GM12873 (cell line): ENCODE measurements around the gene PSIP1.

Experiments used
- TF ChIP-seq, protein P1 (sequence below): IDR thresholded peaks from 2 replicates; pipeline ENCODE4 v1.5.1; 2012; ENCODE audit warnings: low read depth, mild to moderate bottlenecking, moderate library complexity, low read length, control low read depth; ENCODE audit not compliant: insufficient read depth; ENCODE audit errors: missing control alignments

The PSIP1 gene

GRCh38 chr9:15531380-15531779 lies 20.6 kb upstream of the PSIP1 start:
- TF ChIP-seq, protein P1, sequence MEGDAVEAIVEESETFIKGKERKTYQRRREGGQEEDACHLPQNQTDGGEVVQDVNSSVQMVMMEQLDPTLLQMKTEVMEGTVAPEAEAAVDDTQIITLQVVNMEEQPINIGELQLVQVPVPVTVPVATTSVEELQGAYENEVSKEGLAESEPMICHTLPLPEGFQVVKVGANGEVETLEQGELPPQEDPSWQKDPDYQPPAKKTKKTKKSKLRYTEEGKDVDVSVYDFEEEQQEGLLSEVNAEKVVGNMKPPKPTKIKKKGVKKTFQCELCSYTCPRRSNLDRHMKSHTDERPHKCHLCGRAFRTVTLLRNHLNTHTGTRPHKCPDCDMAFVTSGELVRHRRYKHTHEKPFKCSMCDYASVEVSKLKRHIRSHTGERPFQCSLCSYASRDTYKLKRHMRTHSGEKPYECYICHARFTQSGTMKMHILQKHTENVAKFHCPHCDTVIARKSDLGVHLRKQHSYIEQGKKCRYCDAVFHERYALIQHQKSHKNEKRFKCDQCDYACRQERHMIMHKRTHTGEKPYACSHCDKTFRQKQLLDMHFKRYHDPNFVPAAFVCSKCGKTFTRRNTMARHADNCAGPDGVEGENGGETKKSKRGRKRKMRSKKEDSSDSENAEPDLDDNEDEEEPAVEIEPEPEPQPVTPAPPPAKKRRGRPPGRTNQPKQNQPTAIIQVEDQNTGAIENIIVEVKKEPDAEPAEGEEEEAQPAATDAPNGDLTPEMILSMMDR, result no peak

- TF ChIP-seq, protein P1, result no peak
Observed at GRCh38 chr9:15529566-15530324, 19.0 kb upstream of the PSIP1 start.

GRCh38 chr9:15525958-15526357 lies 15.2 kb upstream of the PSIP1 start:
- TF ChIP-seq, protein P1, result no peak

GRCh38 chr9:15524845-15525455 lies 14.2 kb upstream of the PSIP1 start:
- TF ChIP-seq, protein P1, result no peak

- TF ChIP-seq, protein P1, result no peak
Observed at GRCh38 chr9:15522130-15522755, 11.5 kb upstream of the PSIP1 start.

DNA sequence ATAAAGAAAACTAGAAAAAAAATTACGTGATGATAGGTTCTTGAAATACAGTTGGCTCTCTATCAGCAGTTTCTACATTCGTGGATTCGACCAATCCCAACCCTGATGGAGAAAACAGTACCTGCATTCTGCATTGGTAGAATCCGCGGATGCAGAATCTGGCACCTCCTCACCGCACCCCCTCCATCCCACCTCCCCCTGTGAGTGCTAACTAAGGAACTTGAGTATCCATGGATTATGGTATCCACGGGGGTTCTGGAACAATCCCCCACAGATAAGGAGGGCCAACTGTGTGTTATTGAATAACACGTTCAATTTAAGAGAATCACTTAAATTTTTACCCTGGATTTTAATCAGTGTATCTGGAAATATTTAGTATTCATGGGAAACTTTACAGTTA lies 10.5 kb upstream of the PSIP1 start:
- TF ChIP-seq, protein P1, result no peak

DNA sequence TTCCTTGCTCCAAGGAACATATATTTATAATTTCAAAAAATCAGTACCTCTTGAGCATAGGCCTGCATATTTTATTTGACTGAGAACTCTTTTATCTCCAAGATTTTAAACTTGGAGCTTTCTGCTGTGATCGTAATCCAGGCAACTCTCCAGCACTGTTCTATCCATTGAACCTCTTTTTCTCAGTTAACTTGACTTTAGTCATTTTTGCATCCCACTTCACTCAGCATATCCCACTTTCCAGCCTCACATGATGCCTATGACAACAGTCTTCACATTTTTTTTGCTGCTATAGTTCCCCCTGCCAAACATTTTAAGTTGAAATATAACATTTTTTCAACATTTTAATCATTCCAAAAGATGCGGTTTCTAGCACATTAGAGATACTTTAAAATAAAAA lies 9.1 kb upstream of the PSIP1 start:
- TF ChIP-seq, protein P1, result no peak
